DMS114 treated with DMSO at 0.1 percent for 48 hours (cell line): ENCODE data around the gene EML4.

Experiments
- DNase-seq: peaks from one replicate; lab custom pipeline; 2025; ENCODE audit not compliant: unreplicated experiment; lab: John Stamatoyannopoulos, UW

EML4 gene

GRCh38 chr2:42194428-42194827, 25.3 kb downstream of the EML4 start:
- DNase-seq: no peak

- DNase-seq: no peak
Measured at GRCh38 chr2:42195559-42195958, 26.4 kb downstream of the EML4 start.

GRCh38 chr2:42196070-42196402, 26.9 kb downstream of the EML4 start:
- no peak for DNase-seq

- no peak for DNase-seq
Measured at GRCh38 chr2:42196403-42197267, 27.5 kb downstream of the EML4 start.

- no peak for DNase-seq
Measured at GRCh38 chr2:42197792-42198191, 28.6 kb downstream of the EML4 start.

- no peak for DNase-seq
Measured at GRCh38 chr2:42198466-42198865, 29.3 kb downstream of the EML4 start.

- DNase-seq: no peak
Measured at GRCh38 chr2:42199002-42199401, 29.8 kb downstream of the EML4 start.

- DNase-seq: no peak
Measured at GRCh38 chr2:42199626-42200025, 30.5 kb downstream of the EML4 start.

GRCh38 chr2:42200926-42201855, 32.0 kb downstream of the EML4 start:
- DNase-seq: no peak

GRCh38 chr2:42202634-42203008, 33.5 kb downstream of the EML4 start:
- DNase-seq: no peak

- no peak for DNase-seq
Measured at GRCh38 chr2:42203792-42204191, 34.6 kb downstream of the EML4 start.

- DNase-seq: no peak
Measured at GRCh38 chr2:42205337-42205736, 36.2 kb downstream of the EML4 start.

- DNase-seq: no peak
Measured at GRCh38 chr2:42207826-42208225, 38.7 kb downstream of the EML4 start.

GRCh38 chr2:42210203-42210602, 41.0 kb downstream of the EML4 start:
- DNase-seq: no peak

- no peak for DNase-seq
Measured at GRCh38 chr2:42211291-42211690, 42.1 kb downstream of the EML4 start.

GRCh38 chr2:42214669-42215068, 45.5 kb downstream of the EML4 start:
- no peak for DNase-seq

- no peak for DNase-seq
Measured at GRCh38 chr2:42216694-42217093, 47.5 kb downstream of the EML4 start.

GRCh38 chr2:42217307-42217706, 48.2 kb downstream of the EML4 start:
- DNase-seq: no peak

- no peak for DNase-seq
Measured at GRCh38 chr2:42217914-42218313, 48.8 kb downstream of the EML4 start.

GRCh38 chr2:42218712-42219111, 49.6 kb downstream of the EML4 start:
- DNase-seq: no peak

GRCh38 chr2:42219160-42219559, 50.0 kb downstream of the EML4 start:
- no peak for DNase-seq

GRCh38 chr2:42220566-42220965, 51.4 kb downstream of the EML4 start:
- no peak for DNase-seq
